HG03558 (cell line): ENCODE results near the gene GPLD1.
"Not testable (repeated sequence)": the region's sequence is repeated elsewhere in the genome, so short reads cannot be mapped to it uniquely, and the experiment has no call there.

Experiments used
- ATAC-seq: cut with Tn5 transposase; IDR thresholded peaks from one replicate; pipeline ENCODE4 v1.9.1; 2021; ENCODE audit warnings: moderate number of reproducible peaks; ENCODE audit not compliant: unreplicated experiment; ENCODE audit errors: extremely low read depth

The GPLD1 gene

GRCh38 chr6:24391208-24391607 is 98.2 kb downstream of the GPLD1 start:
- no peak for ATAC-seq

DNA sequence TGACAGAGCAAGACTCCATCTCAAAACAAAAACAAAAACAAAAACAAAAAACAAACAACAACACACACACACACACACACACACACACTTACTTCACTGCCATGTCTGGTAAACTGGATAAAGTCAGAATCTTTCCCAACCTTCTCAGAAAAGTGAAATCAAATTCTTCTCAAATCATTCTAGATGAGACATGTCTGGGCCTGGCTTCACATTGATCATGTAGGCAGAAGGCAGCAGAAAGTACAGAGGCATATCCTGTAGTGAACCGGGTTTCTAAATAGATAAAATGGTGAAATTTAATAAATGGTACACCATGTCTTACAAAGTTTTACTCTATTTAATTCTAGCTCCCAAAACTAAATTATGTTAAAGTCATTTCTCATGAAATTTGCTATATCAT is 101.6 kb downstream of the GPLD1 start:
- no peak for ATAC-seq

DNA sequence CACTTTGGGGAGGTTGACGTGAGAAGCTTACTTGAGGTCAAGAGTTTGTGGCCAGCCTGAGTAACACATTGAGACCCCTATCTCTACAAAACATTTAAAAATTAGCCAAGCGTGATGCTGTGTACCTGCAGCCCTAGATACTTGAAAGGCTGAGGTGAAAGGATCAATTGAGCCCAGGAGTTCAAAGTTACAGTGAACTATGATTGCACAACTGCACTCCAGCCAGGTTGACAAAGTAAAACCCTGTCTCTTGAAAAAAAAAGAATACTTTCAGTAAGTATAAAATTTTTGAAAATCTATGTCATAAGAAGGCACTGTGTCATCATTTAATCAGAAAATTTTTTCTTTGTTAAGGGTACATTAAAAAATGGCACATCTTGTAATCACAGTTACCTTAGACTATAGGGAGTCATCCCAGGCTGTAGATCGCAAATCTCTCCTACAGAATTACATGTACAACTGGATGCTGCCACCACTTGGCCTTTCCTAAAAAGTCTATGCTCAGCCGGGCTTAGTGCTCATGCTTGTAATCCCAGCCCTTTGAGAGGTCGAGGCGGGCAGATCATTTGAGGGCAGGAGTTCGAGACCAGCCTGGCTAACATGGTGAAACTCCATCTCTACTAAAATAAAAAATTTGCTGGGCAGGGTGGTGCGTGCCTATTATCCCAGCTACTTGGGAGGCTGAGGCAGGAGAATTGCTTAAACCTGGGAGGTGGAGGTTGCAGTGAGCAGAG is 103.7 kb downstream of the GPLD1 start:
- no peak for ATAC-seq

DNA sequence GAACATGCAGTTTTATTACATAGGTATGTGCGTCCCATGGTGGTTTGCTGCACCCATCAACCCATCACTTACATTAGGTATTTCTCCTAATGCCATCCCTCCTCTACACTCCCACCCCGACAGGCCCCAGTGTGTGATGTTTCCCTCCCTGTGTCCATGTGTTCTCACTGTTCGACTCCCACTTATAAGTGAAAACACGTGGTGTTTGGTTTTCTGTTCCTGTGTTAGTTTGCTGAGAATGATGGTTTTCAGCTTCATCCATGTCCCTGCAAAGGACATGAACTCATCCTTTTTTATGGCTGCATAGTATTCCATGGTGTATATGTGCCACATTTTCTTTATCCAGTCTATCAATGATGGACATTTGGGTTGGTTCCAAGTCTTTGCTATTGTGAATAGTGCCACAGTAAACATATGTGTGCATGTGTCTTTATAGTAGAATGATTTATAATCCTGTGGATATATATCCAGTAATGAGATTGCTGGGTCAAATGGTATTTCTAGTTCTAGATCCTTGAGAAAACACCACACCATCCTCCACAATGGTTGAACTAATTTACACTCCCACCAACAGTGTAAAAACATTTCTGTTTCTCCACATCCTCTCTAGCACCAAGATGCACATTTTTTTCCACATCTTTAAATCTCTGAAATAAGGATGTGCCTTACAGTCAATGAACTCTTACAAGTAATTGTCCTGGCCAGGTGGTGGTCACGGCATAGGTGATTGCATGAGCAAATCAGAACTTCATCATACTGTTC is 104.8 kb downstream of the GPLD1 start:
- ATAC-seq: not testable (repeated sequence)

DNA sequence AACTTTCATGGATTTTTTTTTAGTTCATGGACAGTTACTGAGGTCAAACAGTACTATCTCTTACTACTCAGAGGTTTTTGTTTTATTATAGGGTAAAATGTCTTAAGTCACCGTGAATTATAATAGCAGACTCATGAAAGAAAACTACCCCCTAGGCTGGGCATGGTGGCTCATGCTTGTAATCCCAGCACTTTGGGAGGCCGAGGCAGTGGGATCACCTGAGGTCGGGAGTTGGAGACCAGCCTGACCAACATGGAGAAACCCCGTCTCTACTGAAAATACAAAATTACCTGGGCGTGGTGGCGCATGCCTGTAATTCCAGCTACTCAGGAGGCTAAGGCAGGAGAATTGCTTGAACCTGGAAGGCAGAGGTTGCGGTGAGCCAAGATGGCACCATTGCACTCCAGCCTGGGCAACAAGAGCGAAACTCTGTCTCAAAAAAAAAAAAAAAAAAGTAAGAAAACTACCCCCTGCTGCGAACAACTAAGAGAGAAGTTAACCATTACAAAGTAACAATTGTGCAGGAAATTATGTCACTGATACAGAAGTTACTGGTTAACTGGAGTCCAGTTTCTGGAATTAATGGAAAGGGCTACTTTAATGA is 106.4 kb downstream of the GPLD1 start:
- ATAC-seq: not testable (repeated sequence)

- no peak for ATAC-seq
Measured at GRCh38 chr6:24382220-24382540, 107.2 kb downstream of the GPLD1 start.

DNA sequence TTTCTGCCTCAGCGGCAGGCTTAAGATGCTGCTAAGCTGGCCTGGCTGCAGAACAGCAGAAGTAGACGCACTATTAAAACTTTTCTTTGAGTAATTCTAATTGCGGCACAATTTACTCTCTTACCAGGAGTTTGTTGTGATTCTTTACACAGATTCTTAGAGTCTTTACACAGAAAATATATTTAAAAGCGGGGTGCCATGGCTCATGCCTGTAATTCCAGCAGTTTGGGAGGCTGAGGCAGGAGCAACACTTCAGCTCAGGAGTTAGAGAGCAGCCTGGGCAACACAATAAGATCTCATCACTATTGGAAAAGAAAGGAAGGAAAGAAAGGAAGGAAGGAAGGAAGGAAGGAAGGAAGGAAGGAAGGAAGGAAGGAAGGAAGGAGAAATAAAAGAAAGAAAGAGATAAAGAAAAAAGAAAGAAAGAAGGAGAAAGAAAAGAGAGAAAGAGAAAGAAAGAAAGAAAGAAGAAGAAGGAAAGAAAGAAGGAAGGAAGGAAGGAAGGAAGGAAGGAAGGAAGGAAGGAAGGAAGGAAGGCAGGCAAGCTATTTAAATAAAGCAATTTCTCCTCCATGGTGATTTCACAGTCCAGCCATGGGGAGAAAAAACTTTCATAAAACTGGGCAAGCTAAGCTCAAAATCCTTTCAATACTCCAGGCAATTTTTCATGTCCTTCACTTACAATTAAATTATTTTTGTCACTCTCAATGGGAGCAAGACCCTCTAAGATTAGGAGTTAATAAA is 107.7 kb downstream of the GPLD1 start:
- no peak for ATAC-seq

DNA sequence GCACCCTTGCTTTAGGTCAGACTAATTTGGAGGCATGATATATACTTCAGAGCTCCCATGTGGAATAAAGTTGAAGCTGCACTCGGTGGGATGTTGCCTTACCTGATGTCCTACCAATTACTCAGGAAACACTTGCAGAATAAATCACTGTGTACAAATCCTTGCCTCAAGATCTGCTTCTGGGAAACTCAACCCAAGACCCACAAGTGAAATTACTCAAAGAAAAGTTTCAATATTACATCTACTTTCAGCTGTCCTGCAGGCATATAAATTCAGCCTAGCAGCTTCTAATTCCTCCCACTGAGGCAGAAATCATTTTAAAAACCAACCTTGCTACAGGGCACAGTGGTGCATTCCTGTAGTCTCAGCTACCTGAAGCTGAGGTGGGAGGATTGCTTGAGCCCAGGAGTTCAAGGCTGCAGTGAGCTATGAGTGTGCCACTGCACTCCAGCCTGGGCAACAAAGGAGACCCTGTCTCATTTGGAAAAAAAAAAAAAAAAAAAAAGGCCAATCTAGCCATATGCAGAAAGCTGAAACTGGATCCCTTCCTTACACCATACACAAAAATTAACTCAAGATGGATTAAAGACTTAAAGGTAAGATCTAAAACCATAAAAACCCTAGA is 110.8 kb downstream of the GPLD1 start:
- ATAC-seq: no peak
